ENCODE data around the gene LAMP1. TPM values are rescaled to one million over a fixed set of nuclear protein-coding genes. Genes with fewer than 3 reads are reported as not detected.

The LAMP1 gene
- total and polyA plus RNA-seq, 2 donors from 2014 or later = 210 to 256 TPM

DNA sequence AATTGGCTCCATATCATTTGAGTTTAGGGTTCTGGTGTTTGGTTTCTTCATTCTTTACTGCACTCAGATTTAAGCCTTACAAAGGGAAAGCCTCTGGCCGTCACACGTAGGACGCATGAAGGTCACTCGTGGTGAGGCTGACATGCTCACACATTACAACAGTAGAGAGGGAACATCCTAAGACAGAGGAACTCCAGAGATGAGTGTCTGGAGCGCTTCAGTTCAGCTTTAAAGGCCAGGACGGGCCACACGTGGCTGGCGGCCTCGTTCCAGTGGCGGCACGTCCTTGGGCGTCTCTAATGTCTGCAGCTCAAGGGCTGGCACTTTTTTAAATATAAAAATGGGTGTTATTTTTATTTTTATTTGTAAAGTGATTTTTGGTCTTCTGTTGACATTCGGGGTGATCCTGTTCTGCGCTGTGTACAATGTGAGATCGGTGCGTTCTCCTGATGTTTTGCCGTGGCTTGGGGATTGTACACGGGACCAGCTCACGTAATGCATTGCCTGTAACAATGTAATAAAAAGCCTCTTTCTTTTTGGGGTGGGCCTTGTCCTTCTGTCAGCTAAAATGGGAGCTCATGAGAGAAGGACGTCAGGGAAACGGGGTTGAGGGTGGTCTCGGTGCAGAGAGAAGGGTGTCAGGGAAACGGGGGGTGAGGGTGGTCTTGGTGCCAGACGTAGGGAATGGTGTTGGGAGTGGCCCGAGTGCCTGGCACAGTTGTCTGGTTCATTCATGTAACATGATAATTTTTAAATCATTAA, 26.0 kb downstream of the LAMP1 start:
- no peaks in the 10 kb centered on the region for H3K27me3 ChIP-seq (ENCODE audit: control insufficient read depth, insufficient read depth, low read length)
- H3K9ac ChIP-seq (ENCODE audit: low read length in 3 of 3) = no peak overlapping the region
- H3K27ac ChIP-seq (ENCODE audit: low read depth in 2 of 2, low read length in 2 of 2) = no peak overlapping the region
- TF ChIP-seq CTCF (IDR thresholded peaks at IDR 0.05; ENCODE audit: borderline replicate concordance, extremely low read depth, insufficient read depth) = no peak
- H3K36me3 ChIP-seq (ENCODE audit: control insufficient read depth in 2 of 3, insufficient read depth in 3 of 3, low read length in 3 of 3) = peaks cover 6 to 45% (median 34%) of the 10 kb centered on the region in 3 donors
- no peaks in the 10 kb centered on the region for H3K9me3 ChIP-seq (ENCODE audit: control insufficient read depth in 2 of 3, insufficient read depth in 1 of 3, low read length in 3 of 3)
- no peak overlapping the region for H3K4me3 ChIP-seq (ENCODE audit: low read length in 3 of 3)
- DNase-seq (no peak), FAIRE-seq (no peak)
- intact Hi-C loops (cut with DNase I) = no loop called here
- peaks cover 0 to 11% (median 3%) of the 10 kb centered on the region in 3 donors for H3K4me1 ChIP-seq (ENCODE audit: control insufficient read depth in 2 of 3, insufficient read depth in 2 of 3, low read depth in 1 of 3, low read length in 3 of 3)

GRCh38 chr13:113323869-113324268, 26.8 kb downstream of the LAMP1 start:
- DNase-seq = no peak
- no peak for TF ChIP-seq CTCF (IDR thresholded peaks at IDR 0.05; ENCODE audit: borderline replicate concordance, extremely low read depth, insufficient read depth)
- no peak overlapping the region for H3K27ac ChIP-seq (ENCODE audit: low read depth in 2 of 2, low read length in 2 of 2)
- H3K4me3 ChIP-seq (ENCODE audit: low read length in 3 of 3) = no peak overlapping the region
- no peak for FAIRE-seq
- intact Hi-C loops (cut with DNase I) = no loop called here
- no peaks in the 10 kb centered on the region for H3K27me3 ChIP-seq (ENCODE audit: control insufficient read depth, insufficient read depth, low read length)
- H3K36me3 ChIP-seq (ENCODE audit: control insufficient read depth in 2 of 3, insufficient read depth in 3 of 3, low read length in 3 of 3) = peaks cover 6 to 42% (median 32%) of the 10 kb centered on the region in 3 donors
- H3K4me1 ChIP-seq (ENCODE audit: control insufficient read depth in 2 of 3, insufficient read depth in 2 of 3, low read depth in 1 of 3, low read length in 3 of 3) = peaks cover 0 to 11% (median 3%) of the 10 kb centered on the region in 3 donors
- H3K9ac ChIP-seq (ENCODE audit: low read length in 3 of 3) = no peak overlapping the region
- H3K9me3 ChIP-seq (ENCODE audit: control insufficient read depth in 2 of 3, insufficient read depth in 1 of 3, low read length in 3 of 3) = no peaks in the 10 kb centered on the region

GRCh38 chr13:113324398-113324797, 27.4 kb downstream of the LAMP1 start:
- FAIRE-seq (no peak), DNase-seq (no peak)
- Histone ChIP-seq H3K36me3 (ENCODE audit: control insufficient read depth in 2 of 3, insufficient read depth in 3 of 3, low read length in 3 of 3) (peaks cover 6 to 39% (median 32%) of the 10 kb centered on the region in 3 donors), H3K27me3 (ENCODE audit: control insufficient read depth, insufficient read depth, low read length) (no peaks in the 10 kb centered on the region), H3K4me1 (ENCODE audit: control insufficient read depth in 2 of 3, insufficient read depth in 2 of 3, low read depth in 1 of 3, low read length in 3 of 3) (peaks cover 0 to 11% (median 3%) of the 10 kb centered on the region in 3 donors), H3K4me3 (ENCODE audit: low read length in 3 of 3) (no peak overlapping the region), H3K9ac (ENCODE audit: low read length in 3 of 3) (no peak overlapping the region), H3K27ac (ENCODE audit: low read depth in 2 of 2, low read length in 2 of 2) (no peak overlapping the region), H3K9me3 (ENCODE audit: control insufficient read depth in 2 of 3, insufficient read depth in 1 of 3, low read length in 3 of 3) (no peaks in the 10 kb centered on the region)
- intact Hi-C loops (cut with DNase I) = no loop called here
- TF ChIP-seq CTCF (IDR thresholded peaks at IDR 0.05; ENCODE audit: borderline replicate concordance, extremely low read depth, insufficient read depth) = no peak
